ENCODE measurements around the gene KCNJ6. TPM values are rescaled to one million over a fixed set of nuclear protein-coding genes. Genes with fewer than 3 reads are reported as not detected.
A peak's percentile ranks its signal among the peaks of the same experiment; 100 is the strongest.

The KCNJ6 gene
- total RNA-seq, 2 donors from 2014 or later = 0.33 TPM; not detected in 1

GRCh38 chr21:37861561-37861960, 54.7 kb downstream of the KCNJ6 start:
- Mint-ChIP-seq H3K27me3 (ENCODE audit: insufficient read depth) (peaks cover 5% of the 10 kb centered on the region), H3K9me3 (no peaks in the 10 kb centered on the region), H3K27ac (no peak overlapping the region), H3K4me3 (no peak overlapping the region), H3K4me1 (peaks cover 1% of the 10 kb centered on the region), H3K36me3 (ENCODE audit: low read depth) (no peaks in the 10 kb centered on the region)
- Histone ChIP-seq H3K9me3 (ENCODE audit: control insufficient read depth, low read length) (no peaks in the 10 kb centered on the region), H3K27ac (ENCODE audit: low read depth, low read length) (no peak overlapping the region), H3K36me3 (ENCODE audit: control insufficient read depth, insufficient read depth, low read length) (no peaks in the 10 kb centered on the region), H3K27me3 (ENCODE audit: control insufficient read depth, insufficient read depth, low read length, poor library complexity, severe bottlenecking) (no peaks in the 10 kb centered on the region), H3K4me3 (ENCODE audit: low read length) (no peak overlapping the region), H3K4me1 (ENCODE audit: control insufficient read depth, insufficient read depth, low read length) (no peaks in the 10 kb centered on the region), H3K9ac (ENCODE audit: extremely low read depth, low read length, poor library complexity, severe bottlenecking) (no peak overlapping the region)
- 97 to 100% methylated on average over 1 to 2 of the region's 2 CpGs for WGBS, 2 experiments (ENCODE audit: insufficient coverage in 1 of 2, insufficient read length in 1 of 2)
- TF ChIP-seq CTCF (conservative IDR thresholded peaks at IDR 0.05) = no peak
- DNase-seq = no peak

GRCh38 chr21:37860416-37860815, 55.8 kb downstream of the KCNJ6 start:
- H3K36me3 ChIP-seq (ENCODE audit: control insufficient read depth, insufficient read depth, low read length) = no peaks in the 10 kb centered on the region
- H3K9ac ChIP-seq (ENCODE audit: extremely low read depth, low read length, poor library complexity, severe bottlenecking) = no peak overlapping the region
- no peaks in the 10 kb centered on the region for H3K4me1 ChIP-seq (ENCODE audit: control insufficient read depth, insufficient read depth, low read length)
- no peaks in the 10 kb centered on the region for H3K27me3 ChIP-seq (ENCODE audit: control insufficient read depth, insufficient read depth, low read length, poor library complexity, severe bottlenecking)
- Mint-ChIP-seq H3K9me3 (no peaks in the 10 kb centered on the region), H3K27me3 (ENCODE audit: insufficient read depth) (peaks cover 5% of the 10 kb centered on the region), H3K4me3 (no peak overlapping the region), H3K27ac (no peak overlapping the region), H3K36me3 (ENCODE audit: low read depth) (no peaks in the 10 kb centered on the region), H3K4me1 (peaks cover 1% of the 10 kb centered on the region)
- H3K4me3 ChIP-seq (ENCODE audit: low read length) = no peak overlapping the region
- 63 to 64% methylated on average over 2 of the region's 2 CpGs for WGBS, 2 experiments (ENCODE audit: insufficient coverage in 1 of 2, insufficient read length in 1 of 2)
- no peak overlapping the region for H3K27ac ChIP-seq (ENCODE audit: low read depth, low read length)
- no peaks in the 10 kb centered on the region for H3K9me3 ChIP-seq (ENCODE audit: control insufficient read depth, low read length)
- DNase-seq = no peak
- TF ChIP-seq CTCF (conservative IDR thresholded peaks at IDR 0.05) = no peak

- no peaks in the 10 kb centered on the region for H3K36me3 ChIP-seq (ENCODE audit: control insufficient read depth, insufficient read depth, low read length)
- H3K4me3 ChIP-seq (ENCODE audit: low read length) = no peak overlapping the region
- peaks cover 5% of the 10 kb centered on the region for H3K27me3 Mint-ChIP-seq (ENCODE audit: insufficient read depth)
- no peak overlapping the region for H3K4me3 Mint-ChIP-seq
- H3K9me3 Mint-ChIP-seq = no peaks in the 10 kb centered on the region
- H3K9me3 ChIP-seq (ENCODE audit: control insufficient read depth, low read length) = no peaks in the 10 kb centered on the region
- TF ChIP-seq CTCF (conservative IDR thresholded peaks at IDR 0.05) = no peak
- no peak for DNase-seq
- H3K36me3 Mint-ChIP-seq (ENCODE audit: low read depth) = no peaks in the 10 kb centered on the region
- H3K9ac ChIP-seq (ENCODE audit: extremely low read depth, low read length, poor library complexity, severe bottlenecking) = no peak overlapping the region
- H3K27ac Mint-ChIP-seq = no peak overlapping the region
- no peaks in the 10 kb centered on the region for H3K27me3 ChIP-seq (ENCODE audit: control insufficient read depth, insufficient read depth, low read length, poor library complexity, severe bottlenecking)
- no peaks in the 10 kb centered on the region for H3K4me1 ChIP-seq (ENCODE audit: control insufficient read depth, insufficient read depth, low read length)
- peak overlapping the region; percentile 77 for H3K27ac ChIP-seq (ENCODE audit: low read depth, low read length)
- H3K4me1 Mint-ChIP-seq = peaks cover 3% of the 10 kb centered on the region
- 76 to 80% methylated on average over 4 to 7 of the region's 8 CpGs for WGBS, 2 experiments (ENCODE audit: insufficient coverage in 1 of 2, insufficient read length in 1 of 2)
Measured at GRCh38 chr21:37855647-37856625, 60.3 kb downstream of the KCNJ6 start.
